Gastroesophageal sphincter (tissue), 4 donors: Measurements from ENCODE around the gene KAT7. TPM values are rescaled to one million over a fixed set of nuclear protein-coding genes. Genes with fewer than 3 reads are reported as not detected.

Experiments used
- ATAC-seq: fragments of 150-250 bp; one replicate; pipeline ENCODE4 v1.9.1; 2016; ENCODE audit warnings: mild to moderate bottlenecking, moderate library complexity
- H3K27ac ChIP-seq, 4 donors: fragments of 200-600 bp; sonication (generic) in 3 of 4; 1 replicate in 3 of 4; 2 replicates in 1 of 4; pipeline ENCODE4 v1.5.1; 2016 to 2019
- H3K27me3 ChIP-seq: fragments of 200-600 bp; sonication (generic); one replicate; pipeline ENCODE4 v1.5.1; 2019
- H3K36me3 ChIP-seq, 2 donors: fragments of 200-600 bp; sonication (generic); one replicate each; pipeline ENCODE4 v1.5.1; 2019; ENCODE audit warnings: control low read depth in 1 of 2
- H3K4me1 ChIP-seq, 3 donors: fragments of 200-600 bp; sonication (generic); 1 replicate in 2 of 3; 2 replicates in 1 of 3; pipeline ENCODE4 v1.5.1; 2016 to 2019; ENCODE audit warnings: control low read depth in 2 of 3
- H3K4me3 ChIP-seq, 2 donors: fragments of 200-600 bp; sonication (generic); one replicate each; pipeline ENCODE4 v1.5.1; 2019; ENCODE audit warnings: mild to moderate bottlenecking in 1 of 2, moderate library complexity in 1 of 2
- H3K9me3 ChIP-seq, 3 donors: fragments of 200-600 bp; sonication (generic); one replicate each; pipeline ENCODE4 v1.5.1; 2017 to 2019; ENCODE audit warnings: control low read depth in 2 of 3
- EP300 ChIP-seq: sonication (generic); formaldehyde crosslinking; IDR thresholded peaks from one replicate; pipeline ENCODE4 v1.6.1; 2017; ENCODE audit warnings: antibody characterized with exemption, mild to moderate bottlenecking
- POLR2A ChIP-seq, 2 donors: fragments of 450-650 bp; IDR thresholded peaks; one replicate each; pipeline ENCODE4 v1.6.1; 2017; ENCODE audit warnings: antibody characterized with exemption in 2 of 2, mild to moderate bottlenecking in 2 of 2, moderate library complexity in 1 of 2
- POLR2AphosphoS5 ChIP-seq: sonication (generic); formaldehyde crosslinking; IDR thresholded peaks from one replicate; pipeline ENCODE4 v1.6.1; 2017; ENCODE audit warnings: antibody characterized with exemption
- WGBS, 2 donors: methylation state at CpG; one replicate each; pipeline ENCODE4 v1.1.5; 2018; ENCODE audit warnings: low coverage in 1 of 2; 5-methylcytosine and 5-hydroxymethylcytosine counted together
- total RNA-seq, 4 donors: library from RNA; depleted of rRNA; stranded (reverse); fragments of >200 nt; gene quantifications; one replicate each; pipeline ENCODE4 v1.1.0, GENCODE V29; 2016
- TF ChIP-seq, protein P1 (sequence below), 4 experiments: fragments of 200-600 bp in 2 of 4; fragments of 450-650 bp in 2 of 4; sonication (generic) in 1 of 4; IDR thresholded peaks; one replicate each; pipeline ENCODE4 v1.5.1; 2017 to 2019; ENCODE audit warnings: antibody characterized with exemption in 4 of 4, mild to moderate bottlenecking in 2 of 4, moderate library complexity in 2 of 4

The KAT7 gene
- total RNA-seq, 4 donors from 2014 or later = 37.7 to 54.1 (median 46.1) TPM

DNA sequence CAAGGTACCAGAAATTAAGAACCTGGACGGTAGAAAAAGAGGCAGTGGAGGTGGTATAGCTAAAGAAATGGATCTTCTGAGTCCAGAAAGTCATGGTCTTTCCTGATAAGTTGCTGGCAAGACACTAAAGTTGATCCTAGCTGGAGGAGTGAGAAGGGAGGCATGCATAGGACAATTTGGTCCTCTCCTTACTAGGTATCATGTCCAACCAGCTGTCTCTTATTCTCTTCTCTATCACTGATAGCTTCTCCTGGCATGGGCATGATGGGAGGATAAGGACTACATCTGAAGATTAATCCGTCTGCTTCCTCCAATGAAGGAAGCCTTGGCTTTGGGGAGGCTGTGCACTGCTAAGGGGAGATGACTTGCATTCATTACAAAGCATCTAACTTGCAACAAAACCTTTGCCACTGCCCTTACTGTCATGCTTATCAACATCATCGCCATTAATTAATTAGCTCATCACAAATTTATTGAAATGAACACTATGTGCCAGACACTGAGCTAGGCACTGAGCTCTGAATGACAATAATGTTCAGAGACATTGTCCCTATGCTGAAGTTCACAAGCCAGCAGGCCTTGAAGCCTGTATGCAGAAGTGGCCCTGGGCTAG is 21.5 kb upstream of the KAT7 start:
- Histone ChIP-seq H3K36me3 (no peaks in the 10 kb centered on the region), H3K4me3 (no peak overlapping the region), H3K27me3 (no peaks in the 10 kb centered on the region), H3K4me1 (peaks cover 0 to 22% (median 9%) of the 10 kb centered on the region in 3 donors), H3K9me3 (no peaks in the 10 kb centered on the region), H3K27ac (no peak overlapping the region)
- ATAC-seq = no peak
- WGBS, 2 donors = 70 to 73% methylated on average over 1 to 2 of the region's 3 CpGs
- TF ChIP-seq POLR2A (IDR thresholded peaks at IDR 0.05) = no peak
- TF ChIP-seq, protein P1, sequence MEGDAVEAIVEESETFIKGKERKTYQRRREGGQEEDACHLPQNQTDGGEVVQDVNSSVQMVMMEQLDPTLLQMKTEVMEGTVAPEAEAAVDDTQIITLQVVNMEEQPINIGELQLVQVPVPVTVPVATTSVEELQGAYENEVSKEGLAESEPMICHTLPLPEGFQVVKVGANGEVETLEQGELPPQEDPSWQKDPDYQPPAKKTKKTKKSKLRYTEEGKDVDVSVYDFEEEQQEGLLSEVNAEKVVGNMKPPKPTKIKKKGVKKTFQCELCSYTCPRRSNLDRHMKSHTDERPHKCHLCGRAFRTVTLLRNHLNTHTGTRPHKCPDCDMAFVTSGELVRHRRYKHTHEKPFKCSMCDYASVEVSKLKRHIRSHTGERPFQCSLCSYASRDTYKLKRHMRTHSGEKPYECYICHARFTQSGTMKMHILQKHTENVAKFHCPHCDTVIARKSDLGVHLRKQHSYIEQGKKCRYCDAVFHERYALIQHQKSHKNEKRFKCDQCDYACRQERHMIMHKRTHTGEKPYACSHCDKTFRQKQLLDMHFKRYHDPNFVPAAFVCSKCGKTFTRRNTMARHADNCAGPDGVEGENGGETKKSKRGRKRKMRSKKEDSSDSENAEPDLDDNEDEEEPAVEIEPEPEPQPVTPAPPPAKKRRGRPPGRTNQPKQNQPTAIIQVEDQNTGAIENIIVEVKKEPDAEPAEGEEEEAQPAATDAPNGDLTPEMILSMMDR (IDR thresholded peaks at IDR 0.05) = no peak
- no peak for TF ChIP-seq POLR2AphosphoS5
- TF ChIP-seq EP300 = no peak

DNA sequence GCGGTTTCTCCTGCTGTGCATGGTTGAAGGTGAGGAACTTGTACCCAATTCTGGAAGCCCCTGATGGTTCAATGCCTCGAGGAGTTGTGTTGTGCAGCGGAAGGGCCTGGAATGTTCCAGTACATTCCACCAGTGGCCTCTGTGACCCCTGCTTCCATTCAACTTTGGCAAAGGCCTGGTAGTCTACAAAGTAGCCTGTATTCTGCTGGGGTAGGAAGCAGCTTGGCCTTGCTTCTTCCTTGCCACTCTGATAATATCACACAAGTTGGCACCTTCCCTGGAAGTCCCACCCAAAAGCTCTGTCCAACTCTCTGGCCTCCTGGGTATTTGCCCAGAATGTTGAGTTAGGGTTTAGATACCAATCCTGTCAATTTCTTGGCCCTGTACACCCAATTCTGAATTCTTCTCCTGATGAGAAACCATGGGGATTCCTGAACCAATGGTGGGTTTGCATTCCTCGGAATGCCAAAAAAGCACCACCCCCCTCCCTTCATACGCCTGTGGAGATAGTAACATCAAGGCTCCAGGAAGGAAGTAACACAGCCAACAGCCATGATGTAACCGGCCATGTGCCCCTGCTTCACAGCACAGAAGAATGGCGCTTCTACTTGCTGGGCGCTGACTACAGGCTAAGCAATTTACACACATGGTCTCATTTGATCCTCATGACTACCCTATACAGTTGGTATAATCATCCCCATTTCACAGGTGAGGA is 12.8 kb upstream of the KAT7 start:
- ATAC-seq = peak; percentile 51
- Histone ChIP-seq H3K9me3 (no peaks in the 10 kb centered on the region), H3K4me3 (no peak overlapping the region), H3K27ac (peak overlapping the region; percentile 81 to 86 (median 83)), H3K4me1 (peaks cover 17 to 61% (median 35%) of the 10 kb centered on the region in 3 donors), H3K27me3 (no peaks in the 10 kb centered on the region), H3K36me3 (no peaks in the 10 kb centered on the region)
- TF ChIP-seq, protein P1 (IDR thresholded peaks at IDR 0.05) = no peak
- TF ChIP-seq POLR2AphosphoS5 = peak; percentile 43
- no peak for TF ChIP-seq EP300
- no peak for TF ChIP-seq POLR2A (IDR thresholded peaks at IDR 0.05)
- WGBS, 2 donors = 67 to 81% methylated on average over 1 to 5 of the region's 8 CpGs

DNA sequence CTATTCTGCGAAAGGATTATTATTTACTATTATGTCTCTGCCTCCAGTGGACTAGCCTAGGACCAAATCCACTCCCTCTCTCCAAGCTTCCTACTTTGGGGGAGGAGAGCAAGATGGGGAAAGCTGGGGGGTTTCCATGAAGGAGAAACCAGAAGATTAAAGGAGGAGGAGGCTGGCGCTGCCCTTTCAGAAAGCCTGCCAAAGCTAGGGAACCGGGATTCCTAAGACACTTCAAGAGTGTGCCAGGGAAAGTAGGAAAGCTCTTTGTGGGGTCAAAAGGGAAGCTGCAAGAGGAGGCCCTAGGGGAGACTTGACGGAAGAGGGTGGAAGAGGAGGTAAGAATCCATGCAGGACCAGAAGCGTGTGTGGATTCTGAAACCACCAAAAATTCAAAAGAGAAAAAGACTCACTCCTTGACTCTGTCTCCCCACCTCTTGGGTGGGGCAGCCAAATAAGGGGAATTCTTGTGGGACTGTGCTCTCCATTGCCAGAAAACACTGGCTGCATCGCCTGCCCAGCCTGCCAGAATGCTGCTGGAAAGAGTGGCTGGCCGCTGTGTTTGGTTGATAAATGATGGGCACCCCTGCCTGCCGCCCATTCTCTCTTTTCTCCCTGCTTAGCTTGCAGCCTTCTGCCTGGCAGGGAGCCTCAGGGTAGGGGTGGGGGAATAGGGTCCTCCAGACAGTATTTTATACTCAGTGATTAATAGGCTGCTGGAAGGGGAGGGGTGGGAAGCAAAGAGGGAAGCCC is 11.8 kb upstream of the KAT7 start:
- Histone ChIP-seq H3K36me3 (no peaks in the 10 kb centered on the region), H3K4me3 (peak overlapping the region in 1 of 2 donors; percentile 26), H3K4me1 (peaks cover 17 to 70% (median 35%) of the 10 kb centered on the region in 3 donors), H3K27me3 (no peaks in the 10 kb centered on the region), H3K9me3 (no peaks in the 10 kb centered on the region), H3K27ac (peak overlapping the region; percentile 81 to 86 (median 83))
- 16 to 17% methylated on average over 1 to 8 of the region's 8 CpGs for WGBS, 2 donors
- peak; percentile 67 for ATAC-seq
- TF ChIP-seq POLR2A (IDR thresholded peaks at IDR 0.05) (no peak), EP300 (no peak), POLR2AphosphoS5 (peak; percentile 23)
- TF ChIP-seq, protein P1 (IDR thresholded peaks at IDR 0.05) = no peak

DNA sequence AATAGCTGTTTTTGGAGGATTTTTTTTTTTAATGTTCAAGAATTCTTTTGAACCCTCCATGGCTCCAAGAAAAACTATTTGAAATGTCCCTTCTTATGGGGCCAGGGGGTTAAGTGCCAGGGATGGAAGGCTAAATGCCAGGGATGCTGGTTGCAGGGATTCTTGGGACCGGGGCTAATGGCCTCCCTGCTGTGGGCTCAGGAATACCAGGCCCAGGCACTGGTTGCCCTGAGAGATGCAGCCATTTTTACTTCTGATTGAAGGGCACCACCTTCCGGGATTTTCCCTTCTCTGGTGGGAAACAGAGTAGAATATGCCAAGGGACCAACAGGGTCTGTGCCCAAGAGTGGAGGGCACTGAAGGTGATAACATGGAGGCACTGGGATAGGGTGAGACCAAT is 10.9 kb upstream of the KAT7 start:
- no peak for TF ChIP-seq POLR2AphosphoS5
- TF ChIP-seq POLR2A (IDR thresholded peaks at IDR 0.05) = no peak
- TF ChIP-seq EP300 = no peak
- TF ChIP-seq, protein P1 (IDR thresholded peaks at IDR 0.05) = no peak
- Histone ChIP-seq H3K9me3 (no peaks in the 10 kb centered on the region), H3K27ac (peak overlapping the region in 3 of 4 donors; percentile 82 to 86 (median 84)), H3K36me3 (no peaks in the 10 kb centered on the region), H3K4me1 (peaks cover 18 to 78% (median 35%) of the 10 kb centered on the region in 3 donors), H3K27me3 (no peaks in the 10 kb centered on the region), H3K4me3 (no peak overlapping the region)
- no peak for ATAC-seq
- 80% methylated on average over 1 of the region's 2 CpGs; no CpG with 5 or more reads in 1 of the 2 donors for WGBS, 2 donors
